ENCODE measurements around the gene IGF1. TPM values are rescaled to one million over a fixed set of nuclear protein-coding genes. Genes with fewer than 3 reads are reported as not detected.

IGF1 gene
- total RNA-seq, 1 experiment from 2014 or later, result 0.42 TPM

- Histone ChIP-seq H3K27ac (ENCODE audit: low read depth, low read length) (no peak overlapping the region), H3K79me2 (ENCODE audit: insufficient read depth, low read length) (no peaks in the 10 kb centered on the region), H3K4me3 (replicated peaks in 1 of 2; ENCODE audit: low read depth in 1 of 2, low read length in 2 of 2) (no peak overlapping the region), H3K4me2 (ENCODE audit: low read length) (no peak overlapping the region), H2AFZ (ENCODE audit: low read depth, low read length, poor library complexity, severe bottlenecking) (no peak overlapping the region), H3K9ac (ENCODE audit: low read length) (no peak overlapping the region), H3K9me3 (ENCODE audit: control insufficient read depth in 1 of 2, insufficient read depth in 1 of 2, low read depth in 1 of 2, low read length in 2 of 2) (no peaks in the 10 kb centered on the region), H3K27me3 (ENCODE audit: insufficient read depth, low read length) (no peaks in the 10 kb centered on the region), H3K9me2 (ENCODE audit: insufficient read depth) (no peaks in the 10 kb centered on the region), H3K36me3 (ENCODE audit: control insufficient read depth in 1 of 2, insufficient read depth in 2 of 2, low read length in 2 of 2) (no peaks in the 10 kb centered on the region), H3K4me1 (ENCODE audit: control insufficient read depth in 1 of 2, insufficient read depth in 2 of 2, low read length in 2 of 2) (no peaks in the 10 kb centered on the region), H4K20me1 (ENCODE audit: insufficient read depth) (no peaks in the 10 kb centered on the region)
- ChIA-PET RAD21 (ENCODE audit: low non-redundant PET in 1 of 2, low total read pairs in 2 of 2, uncharacterized antibody in 2 of 2, unreplicated experiment in 2 of 2) (no interaction called here), POLR2A (no interaction called here), CTCF (no interaction called here)
- intact Hi-C loops (cut with micrococcal nuclease), result no loop called here
- BruUV-seq (replicated peaks), result no TSS peak
- no peak for ATAC-seq
- no peak for TF ChIP-seq JUND (IDR thresholded peaks at IDR 0.05)
- TF ChIP-seq EGR1 (IDR thresholded peaks at IDR 0.05; ENCODE audit: low read depth), result no peak
- TF ChIP-seq EZH2phosphoT487 (IDR thresholded peaks at IDR 0.05; ENCODE audit: borderline replicate concordance), result no peak
- no peak for TF ChIP-seq FOSL1 (IDR thresholded peaks at IDR 0.05; ENCODE audit: low read depth)
- no peak for TF ChIP-seq YY1 (IDR thresholded peaks at IDR 0.05; ENCODE audit: extremely low read depth, insufficient replicate concordance, low read depth, low read length)
- TF ChIP-seq SP1 (IDR thresholded peaks at IDR 0.05; ENCODE audit: low read depth), result no peak
- TF ChIP-seq ZFX (IDR thresholded peaks at IDR 0.05), result no peak
- no peak for TF ChIP-seq ELF1 (IDR thresholded peaks at IDR 0.05; ENCODE audit: borderline replicate concordance, low read depth)
- no peak for TF ChIP-seq ATF3 (IDR thresholded peaks at IDR 0.05)
- no peak for TF ChIP-seq REST (IDR thresholded peaks at IDR 0.05; ENCODE audit: low read depth)
- TF ChIP-seq TCF7L2 (IDR thresholded peaks at IDR 0.05; ENCODE audit: borderline replicate concordance, extremely low read depth, insufficient read depth, insufficient read length), result no peak
- no peak for TF ChIP-seq SIN3A (IDR thresholded peaks at IDR 0.05; ENCODE audit: low read depth)
- no peak for TF ChIP-seq EZH2 (IDR thresholded peaks at IDR 0.05)
- TF ChIP-seq ZBTB33 (IDR thresholded peaks at IDR 0.05; ENCODE audit: extremely low read depth, insufficient replicate concordance, low read length), result no peak
- no peak for TF ChIP-seq CBX3 (IDR thresholded peaks at IDR 0.05; ENCODE audit: low read depth)
- TF ChIP-seq SRF (IDR thresholded peaks at IDR 0.05; ENCODE audit: low read depth), result no peak
- DNase-seq (ENCODE audit: low read depth, low spot score), result no peak
Observed at GRCh38 chr12:102461501-102461900, 18.9 kb downstream of the IGF1 start.
